Measurements from ENCODE around the gene MIPOL1.

MIPOL1 gene

GRCh38 chr14:37270629-37271028, 72.9 kb downstream of the MIPOL1 start:
- H3K9me3 ChIP-seq = no peaks in the 10 kb centered on the region
- H3K27ac ChIP-seq = no peak overlapping the region
- no peaks in the 10 kb centered on the region for H3K36me3 ChIP-seq
- H3K4me1 ChIP-seq (ENCODE audit: control insufficient read depth in 1 of 2, insufficient read depth in 1 of 2, low read depth in 1 of 2, low read length in 1 of 2) = no peaks in the 10 kb centered on the region
- no peak for TF ChIP-seq CTCF (IDR thresholded peaks at IDR 0.05)
- no peaks in the 10 kb centered on the region for H3K27me3 ChIP-seq
- no peak overlapping the region for H3K4me3 ChIP-seq (ENCODE audit: low read depth in 1 of 2, low read length in 1 of 2)

GRCh38 chr14:37272569-37272968, 74.8 kb downstream of the MIPOL1 start:
- no peaks in the 10 kb centered on the region for H3K36me3 ChIP-seq
- no peak overlapping the region for H3K27ac ChIP-seq
- H3K27me3 ChIP-seq = no peaks in the 10 kb centered on the region
- no peaks in the 10 kb centered on the region for H3K9me3 ChIP-seq
- H3K4me1 ChIP-seq (ENCODE audit: control insufficient read depth in 1 of 2, insufficient read depth in 1 of 2, low read depth in 1 of 2, low read length in 1 of 2) = no peaks in the 10 kb centered on the region
- no peak for TF ChIP-seq CTCF (IDR thresholded peaks at IDR 0.05)
- no peak overlapping the region for H3K4me3 ChIP-seq (ENCODE audit: low read depth in 1 of 2, low read length in 1 of 2)

GRCh38 chr14:37274652-37275051, 76.9 kb downstream of the MIPOL1 start:
- no peak overlapping the region for H3K27ac ChIP-seq
- no peaks in the 10 kb centered on the region for H3K9me3 ChIP-seq
- no peaks in the 10 kb centered on the region for H3K4me1 ChIP-seq (ENCODE audit: control insufficient read depth in 1 of 2, insufficient read depth in 1 of 2, low read depth in 1 of 2, low read length in 1 of 2)
- no peaks in the 10 kb centered on the region for H3K36me3 ChIP-seq
- no peaks in the 10 kb centered on the region for H3K27me3 ChIP-seq
- H3K4me3 ChIP-seq (ENCODE audit: low read depth in 1 of 2, low read length in 1 of 2) = no peak overlapping the region
- no peak for TF ChIP-seq CTCF (IDR thresholded peaks at IDR 0.05)

- Histone ChIP-seq H3K27me3 (no peaks in the 10 kb centered on the region), H3K36me3 (no peaks in the 10 kb centered on the region), H3K4me3 (ENCODE audit: low read depth in 1 of 2, low read length in 1 of 2) (no peak overlapping the region), H3K9me3 (no peaks in the 10 kb centered on the region), H3K4me1 (ENCODE audit: control insufficient read depth in 1 of 2, insufficient read depth in 1 of 2, low read depth in 1 of 2, low read length in 1 of 2) (no peaks in the 10 kb centered on the region), H3K27ac (no peak overlapping the region)
- TF ChIP-seq CTCF (IDR thresholded peaks at IDR 0.05) = no peak
These were observed 78.2 kb downstream of the MIPOL1 start for GRCh38 chr14:37275963-37276362.

- Histone ChIP-seq H3K9me3 (no peaks in the 10 kb centered on the region), H3K27ac (no peak overlapping the region), H3K4me3 (ENCODE audit: low read depth in 1 of 2, low read length in 1 of 2) (no peak overlapping the region), H3K27me3 (no peaks in the 10 kb centered on the region), H3K36me3 (no peaks in the 10 kb centered on the region), H3K4me1 (ENCODE audit: control insufficient read depth in 1 of 2, insufficient read depth in 1 of 2, low read depth in 1 of 2, low read length in 1 of 2) (no peaks in the 10 kb centered on the region)
- no peak for TF ChIP-seq CTCF (IDR thresholded peaks at IDR 0.05)
These were observed 81.2 kb downstream of the MIPOL1 start for GRCh38 chr14:37278636-37279538.
